ENCODE data around the gene ADORA1. TPM values are rescaled to one million over a fixed set of nuclear protein-coding genes. Genes with fewer than 3 reads are reported as not detected.

ADORA1 gene
- total RNA-seq, 2 experiments from 2014 or later = not detected

GRCh38 chr1:203166192-203166940 lies 38.8 kb downstream of the ADORA1 start:
- Mint-ChIP-seq H3K27ac (no peak overlapping the region), H3K4me3 (no peak overlapping the region), H3K4me1 (ENCODE audit: low read depth) (no peaks in the 10 kb centered on the region), H3K36me3 (ENCODE audit: low read depth) (no peaks in the 10 kb centered on the region), H3K27me3 (peaks cover 11% of the 10 kb centered on the region), H3K9me3 (no peaks in the 10 kb centered on the region)
- TF ChIP-seq CTCF (IDR thresholded peaks at IDR 0.05) = no peak
- intact Hi-C loops (cut with micrococcal nuclease) = no loop called here
- CTCF ChIA-PET = interaction anchor here (0.9 to 2.9 kb wide), 5 partner anchors 49 to 127 kb away, joined by 3 to 16 read pairs (median 4); no protein-coding TSS in a partner anchor
- POLR2A ChIA-PET = no interaction called here
- ATAC-seq (peak; percentile 71), DNase-seq (peak; percentile 39)

- intact Hi-C loops (cut with micrococcal nuclease) = no loop called here
- ATAC-seq = peak; percentile 40
- CTCF ChIA-PET = interaction anchor here (0.9 to 6.6 kb wide), 6 partner anchors 48 to 128 kb away, joined by 3 to 58 read pairs (median 4); no protein-coding TSS in a partner anchor
- no peak for TF ChIP-seq CTCF (IDR thresholded peaks at IDR 0.05)
- no peak overlapping the region for H3K4me3 Mint-ChIP-seq
- H3K4me1 Mint-ChIP-seq (ENCODE audit: low read depth) = no peaks in the 10 kb centered on the region
- no peaks in the 10 kb centered on the region for H3K36me3 Mint-ChIP-seq (ENCODE audit: low read depth)
- peaks cover 11% of the 10 kb centered on the region for H3K27me3 Mint-ChIP-seq
- H3K27ac Mint-ChIP-seq = no peak overlapping the region
- no peaks in the 10 kb centered on the region for H3K9me3 Mint-ChIP-seq
- DNase-seq = peak; percentile 36
- POLR2A ChIA-PET = no interaction called here
Measured at GRCh38 chr1:203167026-203167912, 39.7 kb downstream of the ADORA1 start.

- Mint-ChIP-seq H3K27me3 (peaks cover 8% of the 10 kb centered on the region), H3K36me3 (ENCODE audit: low read depth) (no peaks in the 10 kb centered on the region), H3K4me1 (ENCODE audit: low read depth) (no peaks in the 10 kb centered on the region), H3K9me3 (no peaks in the 10 kb centered on the region), H3K4me3 (no peak overlapping the region), H3K27ac (no peak overlapping the region)
- intact Hi-C loops (cut with micrococcal nuclease) = no loop called here
- ChIA-PET POLR2A (no interaction called here), CTCF (interaction anchor here (2.9 to 6.6 kb wide), 2 partner anchors 47 to 127 kb away, joined by 16 to 58 read pairs; no protein-coding TSS in a partner anchor)
- no peak for TF ChIP-seq CTCF (IDR thresholded peaks at IDR 0.05)
- ATAC-seq (no peak), DNase-seq (no peak)
Measured at GRCh38 chr1:203167913-203168200, 40.3 kb downstream of the ADORA1 start.

GRCh38 chr1:203168256-203168786 lies 40.8 kb downstream of the ADORA1 start:
- peaks cover 4% of the 10 kb centered on the region for H3K27me3 Mint-ChIP-seq
- ATAC-seq (no peak), DNase-seq (no peak)
- ChIA-PET CTCF (interaction anchor here (6.6 kb wide), 1 partner anchor 128 kb away, joined by 58 read pairs; no protein-coding TSS in a partner anchor), POLR2A (interaction anchor here (0.8 kb wide), 1 partner anchor 56 kb away, joined by 3 read pairs; no protein-coding TSS in a partner anchor)
- H3K4me1 Mint-ChIP-seq (ENCODE audit: low read depth) = no peaks in the 10 kb centered on the region
- intact Hi-C loops (cut with micrococcal nuclease) = no loop called here
- H3K27ac Mint-ChIP-seq = no peak overlapping the region
- TF ChIP-seq CTCF (IDR thresholded peaks at IDR 0.05) = no peak
- H3K4me3 Mint-ChIP-seq = no peak overlapping the region
- H3K36me3 Mint-ChIP-seq (ENCODE audit: low read depth) = no peaks in the 10 kb centered on the region
- H3K9me3 Mint-ChIP-seq = no peaks in the 10 kb centered on the region

Measured in activated CD8-positive, alpha-beta T cell treated with anti-CD3 and anti-CD28 coated beads for 36 hours (primary cell).